HCT116 (cell line): ENCODE data around the gene MARCHF2. TPM values are rescaled to one million over a fixed set of nuclear protein-coding genes. Genes with fewer than 3 reads are reported as not detected.

Experiments
- ATAC-seq: fragments of 200-7000 bp; cut with Tn5 transposase; 2 replicates; pipeline ENCODE4 v1.9.1; 2020; ENCODE audit warnings: mild to moderate bottlenecking, moderate library complexity
- BruUV-seq: library from RNA; stranded (reverse); fragments of 400-500 nt; replicated peaks from 2 replicates; lab custom pipeline; 2021; lab: Mats Ljungman, UMichigan
- CTCF ChIA-PET: fragments of 300-600 bp; sonication (Branson Sonifier 250); formaldehyde crosslinking; loops from one replicate; lab custom pipeline; 2021; ENCODE audit warnings: antibody characterized with exemption; lab: Charles Lee
- POLR2A ChIA-PET: fragments of 300-600, 350-600 bp; sonication (Branson Sonifier 250); formaldehyde crosslinking; loops from one replicate; lab custom pipeline; 2021; ENCODE audit warnings: antibody characterized with exemption; lab: Charles Lee
- RAD21 ChIA-PET, 2 experiments: fragments of 300-600 bp; sonication (Branson Sonifier 250); formaldehyde crosslinking; loops; one replicate each; lab custom pipeline; 2023; ENCODE audit warnings: low total read pairs in 2 of 2; ENCODE audit not compliant: uncharacterized antibody in 2 of 2, unreplicated experiment in 2 of 2, low non-redundant PET in 1 of 2; lab: Charles Lee
- DNase-seq: peaks from one replicate; pipeline ENCODE4 v3.0.0-alpha.2; 2010; ENCODE audit warnings: low read depth, low spot score
- H2AFZ ChIP-seq: fragments of 200-600 bp; shearing (Covaris generic), sonication (generic); 2 replicates; pipeline ENCODE4 v1.6.1; 2017; ENCODE audit warnings: low read depth, mixed run types, mixed read lengths, antibody characterized with exemption, low read length; ENCODE audit not compliant: poor library complexity, severe bottlenecking
- H3K27ac ChIP-seq: 2 replicates; pipeline ENCODE4 v1.5.1; 2012; ENCODE audit warnings: low read depth, low read length
- H3K27me3 ChIP-seq: fragments of 200-600 bp; sonication (generic); 2 replicates; pipeline ENCODE4 v1.6.1; 2016; ENCODE audit warnings: mixed run types, low read length, mixed read lengths; ENCODE audit not compliant: insufficient read depth
- H3K36me3 ChIP-seq, 2 experiments: fragments of 200-500 bp in 1 of 2; fragments of 200-600 bp in 1 of 2; sonication (Bioruptor generic) in 1 of 2; sonication (generic) in 1 of 2; 2 replicates each; pipeline versions ENCODE4 v1.5.1 to v1.6.1; 2014 to 2016; ENCODE audit warnings: low read length in 2 of 2, inconsistent platforms in 1 of 2, mixed read lengths in 1 of 2, mixed run types in 1 of 2; ENCODE audit not compliant: insufficient read depth in 2 of 2, control insufficient read depth in 1 of 2
- H3K4me1 ChIP-seq, 2 experiments: fragments of 200-600 bp in 1 of 2; sonication (generic) in 1 of 2; 2 replicates each; pipeline versions ENCODE4 v1.5.1 to v1.6.1; 2012 to 2017; ENCODE audit warnings: low read length in 2 of 2, inconsistent platforms in 1 of 2, mild to moderate bottlenecking in 1 of 2, mixed read lengths in 1 of 2, mixed run types in 1 of 2, moderate library complexity in 1 of 2; ENCODE audit not compliant: insufficient read depth in 2 of 2, control insufficient read depth in 1 of 2
- H3K4me2 ChIP-seq: fragments of 200-600 bp; sonication (generic); 2 replicates; pipeline ENCODE4 v1.6.1; 2017; ENCODE audit warnings: mixed run types, low read length, mixed read lengths
- H3K4me3 ChIP-seq, 2 experiments: fragments of 200-600 bp in 1 of 2; sonication (generic) in 1 of 2; replicated peaks in 1 of 2; 2 replicates each; pipeline ENCODE4 v1.5.1; 2011 to 2016; ENCODE audit warnings: low read length in 2 of 2, control low read depth in 1 of 2, low read depth in 1 of 2, mild to moderate bottlenecking in 1 of 2, mixed read lengths in 1 of 2, mixed run types in 1 of 2
- H3K79me2 ChIP-seq: fragments of 200-600 bp; sonication (generic); 2 replicates; pipeline ENCODE4 v1.6.1; 2017; ENCODE audit warnings: mild to moderate bottlenecking, mixed run types, low read length, moderate library complexity, mixed read lengths; ENCODE audit not compliant: insufficient read depth
- H3K9ac ChIP-seq: fragments of 200-600 bp; sonication (generic); 2 replicates; pipeline ENCODE4 v1.6.1; 2016; ENCODE audit warnings: low read length, mixed read lengths
- H3K9me2 ChIP-seq: fragments of 200-600 bp; sonication (generic), shearing (Covaris generic); 2 replicates; pipeline ENCODE4 v1.6.1; 2017; ENCODE audit warnings: mixed run types, mild to moderate bottlenecking, moderate library complexity; ENCODE audit not compliant: insufficient read depth
- H3K9me3 ChIP-seq, 2 experiments: fragments of 200-500 bp in 1 of 2; fragments of 200-600 bp in 1 of 2; sonication (Bioruptor generic) in 1 of 2; sonication (generic) in 1 of 2; 2 replicates each; pipeline ENCODE4 v1.6.1; 2014 to 2017; ENCODE audit warnings: low read length in 2 of 2, mixed read lengths in 2 of 2, inconsistent platforms in 1 of 2, low read depth in 1 of 2, mild to moderate bottlenecking in 1 of 2, mixed run types in 1 of 2, moderate library complexity in 1 of 2; ENCODE audit not compliant: control insufficient read depth in 1 of 2, insufficient read depth in 1 of 2
- H4K20me1 ChIP-seq: fragments of 200-600 bp; sonication (generic), shearing (Covaris generic); 2 replicates; pipeline ENCODE4 v1.6.1; 2017; ENCODE audit warnings: mixed run types, mild to moderate bottlenecking, moderate library complexity; ENCODE audit not compliant: insufficient read depth
- CEBPB ChIP-seq: IDR thresholded peaks from 2 replicates; pipeline ENCODE4 v1.6.1; 2012; ENCODE audit warnings: low read depth
- EGR1 ChIP-seq: IDR thresholded peaks from 2 replicates; pipeline ENCODE4 v1.6.1; 2012; ENCODE audit warnings: low read depth
- ELF1 ChIP-seq: IDR thresholded peaks from 2 replicates; pipeline ENCODE4 v1.6.1; 2012; ENCODE audit warnings: low read depth, borderline replicate concordance
- EZH2 ChIP-seq: fragments of 200-600 bp; sonication (generic); IDR thresholded peaks from 2 replicates; pipeline ENCODE4 v1.6.1; 2017; ENCODE audit warnings: antibody characterized with exemption, mixed run types
- FOSL1 ChIP-seq: IDR thresholded peaks from 2 replicates; pipeline ENCODE4 v1.6.1; 2012; ENCODE audit warnings: low read depth
- JUND ChIP-seq: IDR thresholded peaks from 2 replicates; pipeline ENCODE4 v1.6.1; 2012
- MAX ChIP-seq: IDR thresholded peaks from 2 replicates; pipeline ENCODE4 v1.6.1; 2012
- POLR2A ChIP-seq: IDR thresholded peaks from 2 replicates; pipeline ENCODE4 v1.7.0; 2011; ENCODE audit warnings: borderline replicate concordance; ENCODE audit not compliant: insufficient read depth, insufficient read length; ENCODE audit errors: extremely low read depth
- POLR2AphosphoS5 ChIP-seq: IDR thresholded peaks from 2 replicates; pipeline ENCODE4 v1.6.1; 2011; ENCODE audit warnings: mild to moderate bottlenecking, low read depth, low read length, moderate library complexity
- RAD21 ChIP-seq: IDR thresholded peaks from 2 replicates; pipeline ENCODE4 v1.6.1; 2012; ENCODE audit warnings: low read depth, mild to moderate bottlenecking
- SIN3A ChIP-seq: IDR thresholded peaks from 2 replicates; pipeline ENCODE4 v1.6.1; 2012; ENCODE audit warnings: low read depth
- SP1 ChIP-seq: IDR thresholded peaks from 2 replicates; pipeline ENCODE4 v1.6.1; 2012; ENCODE audit warnings: low read depth
- SRF ChIP-seq: IDR thresholded peaks from 2 replicates; pipeline ENCODE4 v1.6.1; 2012; ENCODE audit warnings: low read depth
- YY1 ChIP-seq: IDR thresholded peaks from 2 replicates; pipeline ENCODE4 v1.6.1; 2011; ENCODE audit warnings: low read length, low read depth, moderate library complexity, mild to moderate bottlenecking; ENCODE audit not compliant: insufficient replicate concordance; ENCODE audit errors: extremely low read depth
- ZFX ChIP-seq: fragments of 450-650 bp; IDR thresholded peaks from 2 replicates; pipeline ENCODE4 v1.6.1; 2017
- ZNF274 ChIP-seq: fragments of 200-500 bp; sonication (Bioruptor generic); IDR thresholded peaks from 2 replicates; pipeline ENCODE4 v1.6.1; 2014; ENCODE audit warnings: mild to moderate bottlenecking, low read depth, low read length, inconsistent platforms
- intact Hi-C: fragments of 100-400 bp; cut with micrococcal nuclease; formaldehyde crosslinking; loops from 2 replicates; pipeline ENCODE4 v1.10.0; 2022
- total RNA-seq: library from RNA; stranded (reverse); gene quantifications from one replicate; pipeline ENCODE4 v1.2.1, GENCODE V29; 2021; ENCODE audit not compliant: unreplicated experiment
- TF ChIP-seq, protein P1 (sequence below), 3 experiments: fragments of 200-600 bp in 1 of 3; sonication (generic) in 1 of 3; IDR thresholded peaks in 2 of 3; conservative IDR thresholded peaks in 1 of 3; 2 replicates each; pipeline ENCODE4 v1.5.1; 2012 to 2017; ENCODE audit warnings: low read depth in 2 of 3, low read length in 2 of 3, antibody characterized with exemption in 1 of 3, borderline replicate concordance in 1 of 3, control low read depth in 1 of 3, mild to moderate bottlenecking in 1 of 3, mixed read lengths in 1 of 3, mixed run types in 1 of 3, moderate library complexity in 1 of 3; ENCODE audit not compliant: insufficient read depth in 1 of 3
- TF ChIP-seq, protein P2 (sequence below): IDR thresholded peaks from 2 replicates; pipeline ENCODE4 v1.6.1; 2012; ENCODE audit warnings: low read depth
- TF ChIP-seq, protein P3 (sequence below): IDR thresholded peaks from 2 replicates; pipeline ENCODE4 v1.6.1; 2011; ENCODE audit warnings: mild to moderate bottlenecking, low read length, moderate library complexity; ENCODE audit not compliant: insufficient replicate concordance; ENCODE audit errors: extremely low read depth
- TF ChIP-seq, protein P4 (sequence below): IDR thresholded peaks from 2 replicates; pipeline ENCODE4 v1.6.1; 2012

MARCHF2 gene
- total RNA-seq, 1 experiment from 2014 or later: 22.5 TPM

DNA sequence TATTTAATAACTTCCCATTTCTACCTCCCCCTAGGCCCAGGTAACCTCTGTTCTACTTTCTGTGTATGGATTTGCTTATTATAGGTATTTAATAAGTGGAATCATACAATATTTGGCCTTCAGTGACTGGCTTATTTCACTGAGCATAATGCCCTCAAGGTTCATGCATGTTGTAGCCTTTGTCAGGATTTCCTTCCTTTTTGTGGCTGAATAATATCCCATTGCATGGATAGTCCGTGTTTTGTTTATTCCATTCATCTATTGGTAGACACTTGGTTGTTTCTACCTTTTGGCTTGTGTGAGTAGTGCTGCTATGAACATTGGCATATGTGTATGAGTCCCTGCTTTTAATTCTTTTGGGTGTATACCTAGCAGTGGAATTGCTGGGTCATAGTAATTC lies 41.1 kb downstream of the MARCHF2 start:
- POLR2A ChIA-PET: no interaction called here
- intact Hi-C loops: no loop called here
- H3K4me1 ChIP-seq: peaks cover 12 to 38% of the 10 kb centered on the region in 2 experiments
- H3K9me3 ChIP-seq: no peaks in the 10 kb centered on the region
- ATAC-seq: no peak
- no peak overlapping the region for H3K9ac ChIP-seq
- no peaks in the 10 kb centered on the region for H3K9me2 ChIP-seq
- H3K79me2 ChIP-seq: peaks cover 100% of the 10 kb centered on the region
- no peak overlapping the region for H3K4me2 ChIP-seq
- H3K4me3 ChIP-seq: no peak overlapping the region
- peaks cover 31 to 44% of the 10 kb centered on the region in 2 experiments; a peak in 3 of 4 replicates for H3K36me3 ChIP-seq
- no peak overlapping the region for H3K27ac ChIP-seq
- TF ChIP-seq, protein P1, sequence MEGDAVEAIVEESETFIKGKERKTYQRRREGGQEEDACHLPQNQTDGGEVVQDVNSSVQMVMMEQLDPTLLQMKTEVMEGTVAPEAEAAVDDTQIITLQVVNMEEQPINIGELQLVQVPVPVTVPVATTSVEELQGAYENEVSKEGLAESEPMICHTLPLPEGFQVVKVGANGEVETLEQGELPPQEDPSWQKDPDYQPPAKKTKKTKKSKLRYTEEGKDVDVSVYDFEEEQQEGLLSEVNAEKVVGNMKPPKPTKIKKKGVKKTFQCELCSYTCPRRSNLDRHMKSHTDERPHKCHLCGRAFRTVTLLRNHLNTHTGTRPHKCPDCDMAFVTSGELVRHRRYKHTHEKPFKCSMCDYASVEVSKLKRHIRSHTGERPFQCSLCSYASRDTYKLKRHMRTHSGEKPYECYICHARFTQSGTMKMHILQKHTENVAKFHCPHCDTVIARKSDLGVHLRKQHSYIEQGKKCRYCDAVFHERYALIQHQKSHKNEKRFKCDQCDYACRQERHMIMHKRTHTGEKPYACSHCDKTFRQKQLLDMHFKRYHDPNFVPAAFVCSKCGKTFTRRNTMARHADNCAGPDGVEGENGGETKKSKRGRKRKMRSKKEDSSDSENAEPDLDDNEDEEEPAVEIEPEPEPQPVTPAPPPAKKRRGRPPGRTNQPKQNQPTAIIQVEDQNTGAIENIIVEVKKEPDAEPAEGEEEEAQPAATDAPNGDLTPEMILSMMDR (IDR thresholded peaks at IDR 0.05 in 2 of 3, conservative IDR thresholded peaks at IDR 0.05 in 1 of 3; ENCODE audit: borderline replicate concordance in 1 of 3, insufficient read depth in 1 of 3, low read depth in 2 of 3, low read length in 2 of 3): no peak
- TF ChIP-seq, protein P2, sequence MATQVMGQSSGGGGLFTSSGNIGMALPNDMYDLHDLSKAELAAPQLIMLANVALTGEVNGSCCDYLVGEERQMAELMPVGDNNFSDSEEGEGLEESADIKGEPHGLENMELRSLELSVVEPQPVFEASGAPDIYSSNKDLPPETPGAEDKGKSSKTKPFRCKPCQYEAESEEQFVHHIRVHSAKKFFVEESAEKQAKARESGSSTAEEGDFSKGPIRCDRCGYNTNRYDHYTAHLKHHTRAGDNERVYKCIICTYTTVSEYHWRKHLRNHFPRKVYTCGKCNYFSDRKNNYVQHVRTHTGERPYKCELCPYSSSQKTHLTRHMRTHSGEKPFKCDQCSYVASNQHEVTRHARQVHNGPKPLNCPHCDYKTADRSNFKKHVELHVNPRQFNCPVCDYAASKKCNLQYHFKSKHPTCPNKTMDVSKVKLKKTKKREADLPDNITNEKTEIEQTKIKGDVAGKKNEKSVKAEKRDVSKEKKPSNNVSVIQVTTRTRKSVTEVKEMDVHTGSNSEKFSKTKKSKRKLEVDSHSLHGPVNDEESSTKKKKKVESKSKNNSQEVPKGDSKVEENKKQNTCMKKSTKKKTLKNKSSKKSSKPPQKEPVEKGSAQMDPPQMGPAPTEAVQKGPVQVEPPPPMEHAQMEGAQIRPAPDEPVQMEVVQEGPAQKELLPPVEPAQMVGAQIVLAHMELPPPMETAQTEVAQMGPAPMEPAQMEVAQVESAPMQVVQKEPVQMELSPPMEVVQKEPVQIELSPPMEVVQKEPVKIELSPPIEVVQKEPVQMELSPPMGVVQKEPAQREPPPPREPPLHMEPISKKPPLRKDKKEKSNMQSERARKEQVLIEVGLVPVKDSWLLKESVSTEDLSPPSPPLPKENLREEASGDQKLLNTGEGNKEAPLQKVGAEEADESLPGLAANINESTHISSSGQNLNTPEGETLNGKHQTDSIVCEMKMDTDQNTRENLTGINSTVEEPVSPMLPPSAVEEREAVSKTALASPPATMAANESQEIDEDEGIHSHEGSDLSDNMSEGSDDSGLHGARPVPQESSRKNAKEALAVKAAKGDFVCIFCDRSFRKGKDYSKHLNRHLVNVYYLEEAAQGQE: no peak
- TF ChIP-seq ZNF274 (no peak), RAD21 (no peak), ZFX (no peak), YY1 (no peak), FOSL1 (no peak), SP1 (no peak), POLR2A (no peak), SIN3A (no peak), CEBPB (no peak), MAX (no peak), SRF (no peak), ELF1 (no peak), JUND (no peak), EZH2 (no peak), POLR2AphosphoS5 (no peak), EGR1 (no peak)
- TF ChIP-seq, protein P3, sequence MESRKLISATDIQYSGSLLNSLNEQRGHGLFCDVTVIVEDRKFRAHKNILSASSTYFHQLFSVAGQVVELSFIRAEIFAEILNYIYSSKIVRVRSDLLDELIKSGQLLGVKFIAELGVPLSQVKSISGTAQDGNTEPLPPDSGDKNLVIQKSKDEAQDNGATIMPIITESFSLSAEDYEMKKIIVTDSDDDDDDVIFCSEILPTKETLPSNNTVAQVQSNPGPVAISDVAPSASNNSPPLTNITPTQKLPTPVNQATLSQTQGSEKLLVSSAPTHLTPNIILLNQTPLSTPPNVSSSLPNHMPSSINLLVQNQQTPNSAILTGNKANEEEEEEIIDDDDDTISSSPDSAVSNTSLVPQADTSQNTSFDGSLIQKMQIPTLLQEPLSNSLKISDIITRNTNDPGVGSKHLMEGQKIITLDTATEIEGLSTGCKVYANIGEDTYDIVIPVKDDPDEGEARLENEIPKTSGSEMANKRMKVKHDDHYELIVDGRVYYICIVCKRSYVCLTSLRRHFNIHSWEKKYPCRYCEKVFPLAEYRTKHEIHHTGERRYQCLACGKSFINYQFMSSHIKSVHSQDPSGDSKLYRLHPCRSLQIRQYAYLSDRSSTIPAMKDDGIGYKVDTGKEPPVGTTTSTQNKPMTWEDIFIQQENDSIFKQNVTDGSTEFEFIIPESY: no peak
- TF ChIP-seq, protein P4, sequence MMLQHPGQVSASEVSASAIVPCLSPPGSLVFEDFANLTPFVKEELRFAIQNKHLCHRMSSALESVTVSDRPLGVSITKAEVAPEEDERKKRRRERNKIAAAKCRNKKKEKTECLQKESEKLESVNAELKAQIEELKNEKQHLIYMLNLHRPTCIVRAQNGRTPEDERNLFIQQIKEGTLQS: no peak
- no peaks in the 10 kb centered on the region for H3K27me3 ChIP-seq
- peaks cover 84% of the 10 kb centered on the region for H4K20me1 ChIP-seq
- no peak for DNase-seq
- RAD21 ChIA-PET: no interaction called here
- CTCF ChIA-PET: interaction anchor here (1.5 kb wide), 1 partner anchor 51 kb away, joined by 3 read pairs; no protein-coding TSS in a partner anchor
- no peak overlapping the region for H2AFZ ChIP-seq
- BruUV-seq: no TSS peak
